ENCODE results near the gene EXOC4. TPM values are rescaled to one million over a fixed set of nuclear protein-coding genes. Genes with fewer than 3 reads are reported as not detected.

The EXOC4 gene
- total and polyA plus RNA-seq, 4 donors, result 47.5 to 100 (median 72.3) TPM

- Histone ChIP-seq H3K36me3 (ENCODE audit: control insufficient read depth, insufficient read depth, low read length) (no peaks in the 10 kb centered on the region), H3K27ac (ENCODE audit: low read depth, low read length) (no peak overlapping the region), H3K4me1 (ENCODE audit: control insufficient read depth, insufficient read depth, low read length) (no peaks in the 10 kb centered on the region), H3K9me3 (ENCODE audit: control insufficient read depth, insufficient read depth, low read length) (no peaks in the 10 kb centered on the region), H3K4me3 (ENCODE audit: low read depth, low read length) (no peak overlapping the region), H3K27me3 (ENCODE audit: control insufficient read depth, insufficient read depth, low read length) (no peaks in the 10 kb centered on the region)
- 80% methylated on average over 1 of the region's 4 CpGs for WGBS (ENCODE audit: insufficient coverage)
- DNase-seq (ENCODE audit: low read depth in 4 of 6, low spot score in 6 of 6), result no peak
These were observed 409.4 kb downstream of the EXOC4 start for GRCh38 chr7:133662276-133662675.

- Histone ChIP-seq H3K9me3 (ENCODE audit: control insufficient read depth, insufficient read depth, low read length) (no peaks in the 10 kb centered on the region), H3K4me3 (ENCODE audit: low read depth, low read length) (no peak overlapping the region), H3K36me3 (ENCODE audit: control insufficient read depth, insufficient read depth, low read length) (no peaks in the 10 kb centered on the region), H3K4me1 (ENCODE audit: control insufficient read depth, insufficient read depth, low read length) (no peaks in the 10 kb centered on the region), H3K27me3 (ENCODE audit: control insufficient read depth, insufficient read depth, low read length) (no peaks in the 10 kb centered on the region), H3K27ac (ENCODE audit: low read depth, low read length) (no peak overlapping the region)
- WGBS (ENCODE audit: insufficient coverage), result 92% methylated on average over 2 of the region's 4 CpGs
- DNase-seq (ENCODE audit: low read depth in 4 of 6, low spot score in 6 of 6), result no peak
These were observed 410.0 kb downstream of the EXOC4 start for GRCh38 chr7:133662830-133663229.

- no peaks in the 10 kb centered on the region for H3K4me1 ChIP-seq (ENCODE audit: control insufficient read depth, insufficient read depth, low read length)
- DNase-seq (ENCODE audit: low read depth in 4 of 6, low spot score in 6 of 6), result peak in 1 of 6 donors; percentile 86
These were observed 411.6 kb downstream of the EXOC4 start for GRCh38 chr7:133664528-133664927.

GRCh38 chr7:133668296-133669060 is 415.6 kb downstream of the EXOC4 start:
- Histone ChIP-seq H3K4me3 (ENCODE audit: low read depth, low read length) (no peak overlapping the region), H3K9me3 (ENCODE audit: control insufficient read depth, insufficient read depth, low read length) (no peaks in the 10 kb centered on the region), H3K27me3 (ENCODE audit: control insufficient read depth, insufficient read depth, low read length) (no peaks in the 10 kb centered on the region), H3K27ac (ENCODE audit: low read depth, low read length) (no peak overlapping the region), H3K4me1 (ENCODE audit: control insufficient read depth, insufficient read depth, low read length) (no peaks in the 10 kb centered on the region), H3K36me3 (ENCODE audit: control insufficient read depth, insufficient read depth, low read length) (no peaks in the 10 kb centered on the region)
- DNase-seq (ENCODE audit: low read depth in 4 of 6, low spot score in 6 of 6), result no peak
- WGBS (ENCODE audit: insufficient coverage), result no CpG with 5 or more reads among the region's 4 CpGs

More at GRCh38 chr7:133664528-133664927, 411.6 kb downstream of the EXOC4 start:
- Histone ChIP-seq H3K36me3 (ENCODE audit: control insufficient read depth, insufficient read depth, low read length) (no peaks in the 10 kb centered on the region), H3K27me3 (ENCODE audit: control insufficient read depth, insufficient read depth, low read length) (no peaks in the 10 kb centered on the region), H3K4me3 (ENCODE audit: low read depth, low read length) (no peak overlapping the region), H3K9me3 (ENCODE audit: control insufficient read depth, insufficient read depth, low read length) (no peaks in the 10 kb centered on the region), H3K27ac (ENCODE audit: low read depth, low read length) (no peak overlapping the region)

- Histone ChIP-seq H3K27ac (ENCODE audit: low read depth, low read length) (no peak overlapping the region), H3K4me3 (ENCODE audit: low read depth, low read length) (no peak overlapping the region), H3K4me1 (ENCODE audit: control insufficient read depth, insufficient read depth, low read length) (no peaks in the 10 kb centered on the region), H3K36me3 (ENCODE audit: control insufficient read depth, insufficient read depth, low read length) (no peaks in the 10 kb centered on the region), H3K27me3 (ENCODE audit: control insufficient read depth, insufficient read depth, low read length) (no peaks in the 10 kb centered on the region), H3K9me3 (ENCODE audit: control insufficient read depth, insufficient read depth, low read length) (no peaks in the 10 kb centered on the region)
- 95% methylated on average over 4 of the region's 6 CpGs for WGBS (ENCODE audit: insufficient coverage)
- no peak for DNase-seq (ENCODE audit: low read depth in 4 of 6, low spot score in 6 of 6)
These were observed 416.2 kb downstream of the EXOC4 start for GRCh38 chr7:133669061-133669455.

- Histone ChIP-seq H3K4me1 (ENCODE audit: control insufficient read depth, insufficient read depth, low read length) (no peaks in the 10 kb centered on the region), H3K27ac (ENCODE audit: low read depth, low read length) (no peak overlapping the region), H3K4me3 (ENCODE audit: low read depth, low read length) (no peak overlapping the region), H3K9me3 (ENCODE audit: control insufficient read depth, insufficient read depth, low read length) (no peaks in the 10 kb centered on the region), H3K27me3 (ENCODE audit: control insufficient read depth, insufficient read depth, low read length) (no peaks in the 10 kb centered on the region), H3K36me3 (ENCODE audit: control insufficient read depth, insufficient read depth, low read length) (no peaks in the 10 kb centered on the region)
- 87% methylated on average over 4 of the region's 5 CpGs for WGBS (ENCODE audit: insufficient coverage)
- no peak for DNase-seq (ENCODE audit: low read depth in 4 of 6, low spot score in 6 of 6)
These were observed 417.4 kb downstream of the EXOC4 start for GRCh38 chr7:133670250-133670649.

GRCh38 chr7:133672866-133673265 is 420.0 kb downstream of the EXOC4 start:
- no CpG with 5 or more reads among the region's 1 CpG for WGBS (ENCODE audit: insufficient coverage)
- Histone ChIP-seq H3K4me1 (ENCODE audit: control insufficient read depth, insufficient read depth, low read length) (no peaks in the 10 kb centered on the region), H3K27me3 (ENCODE audit: control insufficient read depth, insufficient read depth, low read length) (no peaks in the 10 kb centered on the region), H3K36me3 (ENCODE audit: control insufficient read depth, insufficient read depth, low read length) (no peaks in the 10 kb centered on the region), H3K9me3 (ENCODE audit: control insufficient read depth, insufficient read depth, low read length) (no peaks in the 10 kb centered on the region), H3K4me3 (ENCODE audit: low read depth, low read length) (no peak overlapping the region), H3K27ac (ENCODE audit: low read depth, low read length) (no peak overlapping the region)
- DNase-seq (ENCODE audit: low read depth in 4 of 6, low spot score in 6 of 6), result no peak

GRCh38 chr7:133674079-133674763 is 421.3 kb downstream of the EXOC4 start:
- Histone ChIP-seq H3K27me3 (ENCODE audit: control insufficient read depth, insufficient read depth, low read length) (no peaks in the 10 kb centered on the region), H3K36me3 (ENCODE audit: control insufficient read depth, insufficient read depth, low read length) (no peaks in the 10 kb centered on the region), H3K27ac (ENCODE audit: low read depth, low read length) (no peak overlapping the region), H3K9me3 (ENCODE audit: control insufficient read depth, insufficient read depth, low read length) (no peaks in the 10 kb centered on the region), H3K4me3 (ENCODE audit: low read depth, low read length) (no peak overlapping the region), H3K4me1 (ENCODE audit: control insufficient read depth, insufficient read depth, low read length) (no peaks in the 10 kb centered on the region)
- DNase-seq (ENCODE audit: low read depth in 4 of 6, low spot score in 6 of 6), result peak in 1 of 6 donors; percentile 57
- WGBS (ENCODE audit: insufficient coverage), result no CpG with 5 or more reads among the region's 2 CpGs

GRCh38 chr7:133675510-133676218 is 422.8 kb downstream of the EXOC4 start:
- DNase-seq (ENCODE audit: low read depth in 4 of 6, low spot score in 6 of 6), result no peak
- H3K4me1 ChIP-seq (ENCODE audit: control insufficient read depth, insufficient read depth, low read length), result no peaks in the 10 kb centered on the region
- WGBS (ENCODE audit: insufficient coverage), result no CpG with 5 or more reads among the region's 8 CpGs
- H3K27ac ChIP-seq (ENCODE audit: low read depth, low read length), result no peak overlapping the region
- H3K36me3 ChIP-seq (ENCODE audit: control insufficient read depth, insufficient read depth, low read length), result no peaks in the 10 kb centered on the region
- no peak overlapping the region for H3K4me3 ChIP-seq (ENCODE audit: low read depth, low read length)
- H3K27me3 ChIP-seq (ENCODE audit: control insufficient read depth, insufficient read depth, low read length), result no peaks in the 10 kb centered on the region
- no peaks in the 10 kb centered on the region for H3K9me3 ChIP-seq (ENCODE audit: control insufficient read depth, insufficient read depth, low read length)
